Kidney (tissue), 14 donors: Measurements from ENCODE around the gene IL18R1. TPM values are rescaled to one million over a fixed set of nuclear protein-coding genes. Genes with fewer than 3 reads are reported as not detected.

ENCODE experiments used
- DNase-seq, 5 donors: peaks; one replicate each; pipeline ENCODE4 v3.0.0-alpha.2; 2013 to 2020
- FAIRE-seq: peaks from 2 replicates; lab custom pipeline; 2012; peaks lifted over from hg19 to GRCh38; lab: Jason Lieb, UNC
- H3K27ac ChIP-seq, 2 donors: one replicate each; pipeline ENCODE4 v1.7.0; 2013; ENCODE audit warnings: low read depth in 2 of 2, low read length in 2 of 2, inconsistent platforms in 1 of 2
- H3K27me3 ChIP-seq: one replicate; pipeline ENCODE4 v1.7.1; 2013; ENCODE audit warnings: low read length, inconsistent platforms; ENCODE audit not compliant: control insufficient read depth, insufficient read depth
- H3K36me3 ChIP-seq, 3 donors: one replicate each; pipeline versions ENCODE4 v1.7.0 to v1.7.1; 2013; ENCODE audit warnings: low read length in 3 of 3, control low read depth in 1 of 3, inconsistent platforms in 1 of 3; ENCODE audit not compliant: insufficient read depth in 3 of 3, control insufficient read depth in 2 of 3
- H3K4me1 ChIP-seq, 3 donors: one replicate each; pipeline versions ENCODE4 v1.7.0 to v1.7.1; 2013; ENCODE audit warnings: low read length in 3 of 3, inconsistent platforms in 1 of 3, low read depth in 1 of 3; ENCODE audit not compliant: control insufficient read depth in 2 of 3, insufficient read depth in 2 of 3
- H3K4me3 ChIP-seq, 3 donors: one replicate each; pipeline versions ENCODE4 v1.7.0 to v1.8.1; 2013; ENCODE audit warnings: low read length in 3 of 3, control low read depth in 1 of 3, inconsistent platforms in 1 of 3
- H3K9ac ChIP-seq, 3 donors: one replicate each; pipeline versions ENCODE4 v1.7.0 to v1.7.1; 2013; ENCODE audit warnings: low read length in 3 of 3, control low read depth in 1 of 3, inconsistent platforms in 1 of 3
- H3K9me3 ChIP-seq, 3 donors: one replicate each; pipeline versions ENCODE4 v1.7.0 to v1.7.1; 2013; ENCODE audit warnings: low read length in 3 of 3, control low read depth in 1 of 3, inconsistent platforms in 1 of 3; ENCODE audit not compliant: control insufficient read depth in 2 of 3, insufficient read depth in 1 of 3
- intact Hi-C: fragments of 100-400 bp; cut with DNase I; formaldehyde crosslinking; loops from one replicate; pipeline ENCODE4 v1.11.1; 2022
- polyA plus RNA-seq: library from polyadenylated mRNA; stranded (reverse); fragments of 350-450 nt; fragmentation: Illumina TruSeq; extraction: RNeasy Lipid Tissue Mini Kit (QIAGEN cat#74804); gene quantifications from one replicate; pipeline ENCODE4 v1.2.3, GENCODE V29; 2014; ENCODE audit warnings: low read depth, low replicate concordance; ENCODE audit not compliant: insufficient read depth
- total RNA-seq: library from RNA; stranded (reverse); fragmentation: NEBNext Ultra II Directional; extraction: Animal tissue kit (Norgen Biotek cat#: 25700); gene quantifications from one replicate; pipeline ENCODE4 v1.2.1, GENCODE V29; 2021
- TF ChIP-seq, protein P1 (sequence below): IDR thresholded peaks from 3 replicates; pipeline ENCODE4 v1.5.1; 2012; ENCODE audit warnings: mild to moderate bottlenecking, moderate library complexity, borderline replicate concordance; ENCODE audit not compliant: insufficient read depth; ENCODE audit errors: extremely low read depth
- donor health status: control.
- donor health status: control.
- donor health status: control.
- donor health status: control.
- donor health status: control.
- donor health status: DM: yes; HTN: yes; CAD: no.
- donor health status: Normal renal cell carcinoma (clear cell type).

Gene IL18R1
- total and polyA plus RNA-seq, 2 donors from 2014 or later: 3.6 to 14.9 TPM

- Histone ChIP-seq H3K36me3 (no peaks in the 10 kb centered on the region), H3K27ac (no peak overlapping the region), H3K9me3 (no peaks in the 10 kb centered on the region), H3K9ac (no peak overlapping the region), H3K4me3 (no peak overlapping the region), H3K27me3 (no peaks in the 10 kb centered on the region), H3K4me1 (no peaks in the 10 kb centered on the region)
- DNase-seq: no peak
- intact Hi-C loops: no loop called here
- TF ChIP-seq, protein P1, sequence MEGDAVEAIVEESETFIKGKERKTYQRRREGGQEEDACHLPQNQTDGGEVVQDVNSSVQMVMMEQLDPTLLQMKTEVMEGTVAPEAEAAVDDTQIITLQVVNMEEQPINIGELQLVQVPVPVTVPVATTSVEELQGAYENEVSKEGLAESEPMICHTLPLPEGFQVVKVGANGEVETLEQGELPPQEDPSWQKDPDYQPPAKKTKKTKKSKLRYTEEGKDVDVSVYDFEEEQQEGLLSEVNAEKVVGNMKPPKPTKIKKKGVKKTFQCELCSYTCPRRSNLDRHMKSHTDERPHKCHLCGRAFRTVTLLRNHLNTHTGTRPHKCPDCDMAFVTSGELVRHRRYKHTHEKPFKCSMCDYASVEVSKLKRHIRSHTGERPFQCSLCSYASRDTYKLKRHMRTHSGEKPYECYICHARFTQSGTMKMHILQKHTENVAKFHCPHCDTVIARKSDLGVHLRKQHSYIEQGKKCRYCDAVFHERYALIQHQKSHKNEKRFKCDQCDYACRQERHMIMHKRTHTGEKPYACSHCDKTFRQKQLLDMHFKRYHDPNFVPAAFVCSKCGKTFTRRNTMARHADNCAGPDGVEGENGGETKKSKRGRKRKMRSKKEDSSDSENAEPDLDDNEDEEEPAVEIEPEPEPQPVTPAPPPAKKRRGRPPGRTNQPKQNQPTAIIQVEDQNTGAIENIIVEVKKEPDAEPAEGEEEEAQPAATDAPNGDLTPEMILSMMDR: no peak
- no peak for FAIRE-seq
Observed at GRCh38 chr2:102427249-102427648, 71.7 kb downstream of the IL18R1 start.

DNA sequence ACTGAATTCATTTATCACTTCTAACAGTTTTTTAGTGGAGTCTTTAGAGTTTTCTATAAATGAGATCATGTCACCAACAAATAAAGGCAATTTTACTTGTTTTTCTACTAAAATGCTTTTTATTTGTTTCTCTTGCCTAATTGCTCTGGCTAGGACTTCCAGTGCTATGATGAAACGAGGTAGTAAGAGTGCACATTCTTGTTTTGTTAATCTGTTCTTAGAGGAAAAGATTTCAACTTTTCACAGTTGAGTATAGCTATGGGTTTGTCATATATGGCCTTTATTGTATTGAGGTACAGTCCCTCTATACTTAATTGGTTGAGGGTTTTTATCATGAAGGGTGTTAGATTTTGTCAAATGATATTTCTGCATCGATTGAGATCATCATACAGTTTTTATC, 73.0 kb downstream of the IL18R1 start:
- Histone ChIP-seq H3K9ac (no peak overlapping the region), H3K9me3 (no peaks in the 10 kb centered on the region), H3K36me3 (no peaks in the 10 kb centered on the region), H3K4me1 (no peaks in the 10 kb centered on the region), H3K4me3 (no peak overlapping the region), H3K27ac (no peak overlapping the region), H3K27me3 (no peaks in the 10 kb centered on the region)
- FAIRE-seq (no peak), DNase-seq (no peak)
- intact Hi-C loops: no loop called here
- TF ChIP-seq, protein P1: no peak

- intact Hi-C loops: no loop called here
- FAIRE-seq: no peak
- TF ChIP-seq, protein P1: no peak
- Histone ChIP-seq H3K9me3 (no peaks in the 10 kb centered on the region), H3K36me3 (no peaks in the 10 kb centered on the region), H3K4me3 (no peak overlapping the region), H3K9ac (no peak overlapping the region), H3K27ac (no peak overlapping the region), H3K4me1 (no peaks in the 10 kb centered on the region), H3K27me3 (no peaks in the 10 kb centered on the region)
- DNase-seq: no peak
Observed at GRCh38 chr2:102432386-102432785, 76.8 kb downstream of the IL18R1 start.

- DNase-seq (no peak), FAIRE-seq (no peak)
- H3K4me1 ChIP-seq: no peaks in the 10 kb centered on the region
- intact Hi-C loops: no loop called here
- H3K36me3 ChIP-seq: no peaks in the 10 kb centered on the region
- no peak overlapping the region for H3K27ac ChIP-seq
- no peak overlapping the region for H3K9ac ChIP-seq
- TF ChIP-seq, protein P1: no peak
- no peaks in the 10 kb centered on the region for H3K9me3 ChIP-seq
- no peak overlapping the region for H3K4me3 ChIP-seq
- no peaks in the 10 kb centered on the region for H3K27me3 ChIP-seq
Observed at GRCh38 chr2:102433973-102434654, 78.5 kb downstream of the IL18R1 start.
